HG03460 (cell line): ENCODE data around the gene DIRAS3.
"Not testable (repeated sequence)": the region's sequence is repeated elsewhere in the genome, so short reads cannot be mapped to it uniquely, and the experiment has no call there.

Experiments used
- ATAC-seq: cut with Tn5 transposase; IDR thresholded peaks from one replicate; pipeline ENCODE4 v1.9.1; 2021; ENCODE audit not compliant: unreplicated experiment

Gene DIRAS3

GRCh38 chr1:68024635-68025338, 25.6 kb downstream of the DIRAS3 start:
- no peak for ATAC-seq

GRCh38 chr1:68016381-68016780, 34.0 kb downstream of the DIRAS3 start:
- no peak for ATAC-seq

GRCh38 chr1:68015971-68016370, 34.5 kb downstream of the DIRAS3 start:
- no peak for ATAC-seq

- ATAC-seq = no peak
Observed at GRCh38 chr1:68015369-68015768, 35.1 kb downstream of the DIRAS3 start.

GRCh38 chr1:68013351-68013750, 37.1 kb downstream of the DIRAS3 start:
- no peak for ATAC-seq

- ATAC-seq = no peak
Observed at GRCh38 chr1:68011657-68012375, 38.6 kb downstream of the DIRAS3 start.

GRCh38 chr1:68010543-68010942, 39.9 kb downstream of the DIRAS3 start:
- ATAC-seq = no peak

GRCh38 chr1:68010090-68010489, 40.3 kb downstream of the DIRAS3 start:
- no peak for ATAC-seq

- not testable (repeated sequence) for ATAC-seq
Observed at GRCh38 chr1:68003626-68004025, 46.8 kb downstream of the DIRAS3 start.

- no peak for ATAC-seq
Observed at GRCh38 chr1:68000191-68000590, 50.2 kb downstream of the DIRAS3 start.

GRCh38 chr1:67997746-67998145, 52.7 kb downstream of the DIRAS3 start:
- ATAC-seq = no peak
